SK-MEL-5 (cell line): ENCODE results near the gene ST6GALNAC3. TPM values are rescaled to one million over a fixed set of nuclear protein-coding genes. Genes with fewer than 3 reads are reported as not detected.

Experiments
- DNase-seq: peaks from one replicate; pipeline ENCODE4 v3.0.0-alpha.2; 2016; ENCODE audit warnings: low read depth, low spot score
- in situ Hi-C: cut with HindIII; loops from 2 replicates; pipeline ENCODE4 v1.10.0; 2016; ENCODE audit warnings: low sequenced_read_pairs, high pct_unique_total_duplicates, low pct_unique_long_range_greater_than_20kb
- total RNA-seq: library from RNA; depleted of rRNA; stranded (reverse); fragments of >200 nt; shearing (Covaris generic); gene quantifications from 2 replicates; pipeline ENCODE4 v1.2.3, GENCODE V29; 2014

The ST6GALNAC3 gene
- total RNA-seq, 1 experiment from 2014 or later, result 70.7 TPM

DNA sequence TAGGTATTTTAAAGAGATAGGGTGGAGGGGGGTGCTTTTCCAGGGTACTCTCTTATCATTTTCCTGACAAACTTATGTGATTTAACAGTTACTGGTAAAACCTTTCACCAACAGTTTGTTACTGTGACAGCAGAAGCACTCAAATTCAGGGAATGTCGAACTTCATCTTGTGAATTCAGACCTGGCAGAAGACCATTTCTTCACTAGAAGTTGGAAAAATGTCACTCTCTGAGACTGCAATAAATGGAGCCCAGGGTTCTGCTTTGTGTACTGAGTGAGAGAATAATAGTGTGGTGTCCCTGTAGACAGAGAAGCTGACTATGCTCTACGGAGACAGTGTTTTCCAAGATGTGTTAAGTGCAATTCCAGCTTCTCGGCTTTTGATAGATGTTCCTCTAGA lies 200.2 kb downstream of the ST6GALNAC3 start:
- in situ Hi-C loops, result no loop called here
- DNase-seq, result no peak

GRCh38 chr1:76278711-76279100 lies 204.2 kb downstream of the ST6GALNAC3 start:
- DNase-seq, result no peak
- in situ Hi-C loops, result no loop called here

DNA sequence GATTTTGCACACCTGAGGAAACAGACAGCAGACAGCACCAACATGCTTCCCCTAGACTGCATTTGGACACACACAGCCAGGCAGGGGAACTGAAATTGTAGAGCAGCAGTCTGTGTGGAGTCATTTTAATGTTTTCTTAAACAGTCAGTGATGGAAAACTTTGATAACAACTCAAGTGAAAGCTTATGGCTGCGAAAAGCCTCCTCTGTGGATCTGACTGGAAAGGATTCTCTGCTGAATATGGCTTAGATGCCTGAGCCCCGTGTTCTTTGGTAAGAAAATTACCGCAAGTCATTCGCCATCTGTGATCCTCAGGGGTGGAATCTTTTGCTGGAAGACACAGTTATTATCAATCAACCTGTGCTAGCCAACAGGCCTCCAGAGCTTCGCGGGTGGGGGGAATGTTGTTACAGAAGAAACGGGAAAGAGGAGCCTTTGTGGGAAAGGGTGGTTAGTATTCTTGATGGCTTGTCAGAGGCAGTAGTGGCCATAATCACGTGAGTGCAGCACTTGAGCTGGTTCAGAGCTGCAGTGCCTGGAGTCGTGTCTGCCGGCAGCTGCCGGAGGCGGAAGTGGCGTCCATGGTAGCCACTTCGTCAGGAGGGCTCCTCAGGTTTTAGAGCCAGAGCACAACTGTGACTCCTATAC lies 204.7 kb downstream of the ST6GALNAC3 start:
- in situ Hi-C loops, result no loop called here
- DNase-seq, result no peak

GRCh38 chr1:76281306-76281705 lies 206.8 kb downstream of the ST6GALNAC3 start:
- in situ Hi-C loops, result no loop called here
- no peak for DNase-seq

GRCh38 chr1:76284842-76285241 lies 210.3 kb downstream of the ST6GALNAC3 start:
- in situ Hi-C loops, result no loop called here
- DNase-seq, result peak; percentile 6

GRCh38 chr1:76285578-76286135 lies 211.1 kb downstream of the ST6GALNAC3 start:
- in situ Hi-C loops, result no loop called here
- DNase-seq, result no peak

GRCh38 chr1:76287917-76288316 lies 213.4 kb downstream of the ST6GALNAC3 start:
- DNase-seq, result no peak
- in situ Hi-C loops, result no loop called here

DNA sequence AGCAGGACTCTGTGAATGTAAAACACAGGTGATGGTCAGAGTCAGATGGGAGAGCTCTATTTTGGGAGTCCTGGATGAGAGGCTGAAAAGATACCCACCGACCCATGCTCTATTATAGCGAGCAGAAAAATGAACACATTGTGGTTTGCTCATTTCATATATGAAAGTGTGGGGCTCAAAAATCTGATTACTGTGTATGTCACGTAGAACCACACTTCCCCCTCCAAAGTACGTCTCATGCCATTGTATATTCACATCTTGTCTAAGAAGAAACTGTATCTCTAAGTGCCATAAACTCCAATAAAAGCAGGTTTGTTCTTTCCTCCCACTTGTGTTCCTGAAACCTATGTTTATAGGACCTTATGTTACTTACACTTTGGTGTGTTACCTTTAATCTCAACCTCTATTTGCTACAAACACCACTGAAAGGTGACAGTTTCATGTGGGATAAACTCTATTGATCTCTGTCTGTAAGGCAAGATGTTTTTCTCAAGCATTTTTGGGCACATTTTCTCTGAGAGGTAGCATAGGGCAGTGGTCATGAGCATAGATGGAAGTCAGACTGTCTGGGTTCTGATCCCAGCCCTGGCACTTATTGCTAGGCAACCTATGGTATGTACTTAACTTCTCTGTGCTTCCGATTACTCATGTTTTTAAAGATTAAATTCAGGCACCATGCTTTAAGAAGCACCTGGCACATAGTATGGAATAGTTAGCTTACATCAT lies 214.4 kb downstream of the ST6GALNAC3 start:
- in situ Hi-C loops, result no loop called here

DNA sequence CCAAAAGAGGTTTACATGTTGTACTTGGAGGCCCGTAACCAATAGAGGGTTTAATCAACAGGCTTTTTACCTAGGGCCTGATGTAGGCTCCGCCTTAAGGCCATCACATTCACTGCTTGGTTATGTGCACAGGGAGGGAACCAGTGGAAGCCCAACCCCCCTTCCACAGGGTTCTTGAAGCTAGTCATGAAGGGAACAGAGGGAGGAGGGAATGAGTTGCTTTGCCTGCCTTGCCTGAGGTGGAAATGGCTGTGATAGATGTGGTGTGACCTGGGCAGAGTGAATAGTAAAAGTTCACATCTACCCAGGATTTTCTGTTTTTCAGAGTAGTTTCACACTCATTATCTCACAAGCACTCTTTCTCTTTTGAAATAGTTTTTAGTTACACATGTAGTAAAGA lies 215.1 kb downstream of the ST6GALNAC3 start:
- DNase-seq, result peak; percentile 16
- in situ Hi-C loops, result no loop called here

More for the DNA sequence above, 214.4 kb downstream of the ST6GALNAC3 start:
- no peak for DNase-seq

- in situ Hi-C loops, result no loop called here
- DNase-seq, result no peak
Measured at GRCh38 chr1:76290271-76290670, 215.7 kb downstream of the ST6GALNAC3 start.

- no peak for DNase-seq
- in situ Hi-C loops, result no loop called here
Measured at GRCh38 chr1:76291191-76291590, 216.6 kb downstream of the ST6GALNAC3 start.

GRCh38 chr1:76291737-76292136 lies 217.2 kb downstream of the ST6GALNAC3 start:
- in situ Hi-C loops, result no loop called here
- DNase-seq, result no peak

DNA sequence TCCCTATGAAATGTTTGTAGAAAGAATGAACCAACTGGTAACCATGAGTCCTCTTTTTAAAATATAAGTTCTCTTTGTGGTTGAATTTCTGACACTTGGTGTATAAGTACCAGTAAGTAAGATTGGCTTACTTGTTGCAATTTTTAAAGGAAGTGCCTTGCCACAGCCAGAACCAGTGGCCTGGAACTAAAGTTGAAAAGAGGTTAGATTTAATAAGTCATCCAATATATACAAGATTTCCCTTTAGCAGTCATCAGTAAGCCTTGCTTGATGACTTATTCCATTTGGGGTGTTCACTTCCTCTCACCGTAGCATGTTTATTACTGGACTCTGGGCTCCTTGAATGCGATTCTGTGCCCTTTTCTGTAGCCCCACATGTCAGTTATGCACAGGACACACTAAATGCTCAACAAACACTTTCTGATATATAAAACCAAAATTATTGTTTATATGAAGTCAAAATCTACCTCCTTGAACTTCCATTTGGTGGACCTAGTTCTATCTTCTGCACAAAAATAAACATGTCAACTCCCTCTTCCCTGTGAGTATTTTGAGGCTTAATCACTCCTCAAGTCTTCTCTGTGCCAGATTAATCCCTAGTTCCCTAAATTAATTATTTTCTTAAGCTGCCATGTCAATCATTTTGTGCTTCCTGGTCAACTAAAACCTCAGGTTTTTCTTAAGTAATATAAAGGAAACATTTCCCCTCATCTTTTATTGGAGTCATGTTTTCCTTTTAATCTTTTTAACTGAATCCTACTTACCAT lies 218.1 kb downstream of the ST6GALNAC3 start:
- no peak for DNase-seq
- in situ Hi-C loops, result no loop called here

- in situ Hi-C loops, result no loop called here
- DNase-seq, result peak; percentile 86
Measured at GRCh38 chr1:76293831-76294230, 219.3 kb downstream of the ST6GALNAC3 start.

DNA sequence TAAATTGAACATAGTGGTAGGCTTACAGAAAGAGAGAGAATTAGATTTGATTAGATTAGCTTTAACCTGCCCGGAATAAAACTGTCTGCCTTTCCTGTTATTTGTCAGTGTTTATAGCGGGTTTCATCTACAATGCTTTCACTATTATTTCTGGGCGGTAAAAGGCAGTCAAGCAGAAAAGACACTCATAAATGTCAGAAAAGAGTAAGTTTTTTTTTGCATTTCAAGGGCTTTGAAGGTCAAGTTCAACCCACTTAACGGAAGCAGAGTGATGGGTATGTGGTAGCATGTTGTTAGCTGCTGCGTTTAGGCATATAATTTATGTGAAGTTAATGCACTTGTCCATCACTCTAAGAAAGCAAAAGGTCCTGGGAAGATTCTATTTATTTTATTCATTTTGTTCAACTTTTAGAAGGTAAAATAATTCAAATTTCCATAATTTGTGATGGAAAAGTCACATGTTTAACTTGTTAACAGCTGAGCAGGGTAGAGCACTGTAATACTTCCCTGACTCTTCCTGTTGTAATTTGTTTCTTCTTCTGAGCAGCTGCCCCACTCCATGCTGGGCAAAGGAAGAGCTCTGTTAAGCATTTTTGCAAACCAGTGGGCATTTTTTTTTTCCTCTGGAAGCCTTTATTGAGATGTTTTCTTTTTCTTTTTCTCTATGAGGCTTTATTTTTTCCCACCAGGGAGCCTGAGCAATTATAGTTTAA lies 220.1 kb downstream of the ST6GALNAC3 start:
- in situ Hi-C loops, result no loop called here
- DNase-seq, result peak; percentile 60

- in situ Hi-C loops, result no loop called here
- no peak for DNase-seq
Measured at GRCh38 chr1:76298399-76298798, 223.9 kb downstream of the ST6GALNAC3 start.

DNA sequence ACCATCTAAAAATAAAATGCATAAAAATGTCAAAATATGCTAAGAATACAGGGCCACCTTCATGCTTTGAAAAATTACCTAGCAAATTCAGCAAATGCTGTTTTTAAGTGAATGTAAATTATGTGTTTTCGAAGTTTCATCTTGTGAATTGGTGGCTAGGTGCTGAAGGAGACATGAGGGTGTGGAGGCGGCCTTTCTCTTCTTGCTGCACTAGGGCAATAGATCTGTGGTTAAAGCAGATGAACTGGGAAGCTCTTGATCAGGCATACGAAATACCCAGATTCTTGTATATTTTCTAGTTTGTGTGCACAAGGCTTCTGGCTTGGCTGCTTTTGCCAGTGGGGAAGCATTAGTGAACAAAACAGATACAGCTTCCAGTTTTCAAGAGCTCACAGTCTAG lies 224.5 kb downstream of the ST6GALNAC3 start:
- no peak for DNase-seq
- in situ Hi-C loops, result no loop called here

- in situ Hi-C loops, result no loop called here
- DNase-seq, result no peak
Measured at GRCh38 chr1:76300556-76300955, 226.0 kb downstream of the ST6GALNAC3 start.
